IMR-90 (cell line): ENCODE measurements around the gene JAGN1. TPM values are rescaled to one million over a fixed set of nuclear protein-coding genes. Genes with fewer than 3 reads are reported as not detected.

Experiments used
- ATAC-seq: fragments of 200-7000 bp; cut with Tn5 transposase; 2 replicates; pipeline ENCODE4 v1.9.1; 2020; ENCODE audit warnings: low read depth, mild to moderate bottlenecking, moderate library complexity
- BruUV-seq: library from RNA; stranded (reverse); fragments of 400-500 nt; replicated peaks from 2 replicates; lab custom pipeline; 2021; lab: Mats Ljungman, UMichigan
- CTCF ChIA-PET: fragments of 300-600 bp; formaldehyde crosslinking; extraction: SDS; loops from one replicate; lab custom pipeline; 2021; ENCODE audit warnings: antibody characterized with exemption; lab: Yijun Ruan, JAX
- POLR2A ChIA-PET: fragments of 300-600 bp; sonication (Branson Sonifier 250); formaldehyde crosslinking; loops from one replicate; lab custom pipeline; 2022; ENCODE audit warnings: antibody characterized with exemption; ENCODE audit not compliant: unreplicated experiment; lab: Charles Lee
- DNase-seq: peaks from one replicate; pipeline ENCODE4 v3.0.0; 2013
- H2AFZ ChIP-seq: replicated peaks from 2 replicates; pipeline ENCODE3; 2013; ENCODE audit warnings: low read length, mild to moderate bottlenecking; ENCODE audit not compliant: poor library complexity
- H2AK5ac ChIP-seq: 2 replicates; pipeline ENCODE4 v1.6.1; 2013; ENCODE audit warnings: low read depth, low read length, inconsistent platforms
- H2AK9ac ChIP-seq: replicated peaks from 2 replicates; pipeline ENCODE3; 2013; ENCODE audit warnings: mild to moderate bottlenecking, low read depth, low read length, moderate library complexity; ENCODE audit not compliant: poor library complexity
- H2BK120ac ChIP-seq: 2 replicates; pipeline ENCODE4 v1.6.1; 2013; ENCODE audit warnings: low read depth, low read length, inconsistent platforms
- H2BK15ac ChIP-seq: 3 replicates; pipeline ENCODE4 v1.6.1; 2013; ENCODE audit warnings: low read depth, low read length, inconsistent platforms
- H2BK20ac ChIP-seq: 2 replicates; pipeline ENCODE4 v1.6.1; 2013; ENCODE audit warnings: low read depth, mild to moderate bottlenecking, inconsistent platforms, low read length, moderate library complexity
- H2BK5ac ChIP-seq: 2 replicates; pipeline ENCODE4 v1.6.1; 2013; ENCODE audit warnings: mild to moderate bottlenecking, low read depth, low read length, inconsistent platforms; ENCODE audit not compliant: poor library complexity, severe bottlenecking
- H3K14ac ChIP-seq: replicated peaks from 2 replicates; pipeline ENCODE4 v1.6.1; 2013; ENCODE audit warnings: low read depth, low read length, inconsistent platforms
- H3K18ac ChIP-seq: 2 replicates; pipeline ENCODE4 v1.6.1; 2013; ENCODE audit warnings: low read depth, low read length, control low read depth
- H3K23ac ChIP-seq: 2 replicates; pipeline ENCODE4 v1.6.1; 2013; ENCODE audit warnings: low read depth, low read length, inconsistent platforms
- H3K27ac ChIP-seq: 2 replicates; pipeline ENCODE4 v1.5.1; 2013; ENCODE audit warnings: mild to moderate bottlenecking, control low read depth, low read length; ENCODE audit not compliant: insufficient read depth
- H3K27me3 ChIP-seq: 2 replicates; pipeline ENCODE4 v1.6.1; 2013; ENCODE audit warnings: low read length; ENCODE audit not compliant: control insufficient read depth, insufficient read depth
- H3K36me3 ChIP-seq: 2 replicates; pipeline ENCODE4 v1.6.1; 2013; ENCODE audit warnings: low read length, mixed read lengths; ENCODE audit not compliant: control insufficient read depth, insufficient read depth
- H3K4ac ChIP-seq: 2 replicates; pipeline ENCODE4 v1.6.1; 2013; ENCODE audit warnings: low read depth, low read length, inconsistent platforms
- H3K4me1 ChIP-seq: 2 replicates; pipeline ENCODE4 v1.6.1; 2013; ENCODE audit warnings: low read length, mixed read lengths; ENCODE audit not compliant: control insufficient read depth, insufficient read depth
- H3K4me2 ChIP-seq: 2 replicates; pipeline ENCODE4 v1.6.1; 2013; ENCODE audit warnings: low read depth, mild to moderate bottlenecking, control low read depth, low read length, moderate library complexity
- H3K4me3 ChIP-seq: 2 replicates; pipeline ENCODE4 v1.5.1; 2013; ENCODE audit warnings: low read depth, mild to moderate bottlenecking, control low read depth, low read length, moderate library complexity; ENCODE audit not compliant: insufficient read depth
- H3K56ac ChIP-seq: 2 replicates; pipeline ENCODE4 v1.6.1; 2013; ENCODE audit warnings: low read length, inconsistent platforms; ENCODE audit not compliant: insufficient read depth; ENCODE audit errors: extremely low read depth
- H3K79me1 ChIP-seq, 2 experiments: 2 replicates each; pipeline ENCODE4 v1.6.1; 2013; ENCODE audit warnings: low read length in 2 of 2, inconsistent platforms in 1 of 2, low read depth in 1 of 2
- H3K9ac ChIP-seq: 2 replicates; pipeline ENCODE4 v1.6.1; 2013; ENCODE audit warnings: low read depth, low read length, control low read depth
- H3K9me1 ChIP-seq: 2 replicates; pipeline ENCODE4 v1.6.1; 2013; ENCODE audit warnings: low read length, inconsistent platforms; ENCODE audit not compliant: insufficient read depth
- H3K9me3 ChIP-seq: 2 replicates; pipeline ENCODE4 v1.6.1; 2013; ENCODE audit warnings: low read length; ENCODE audit not compliant: control insufficient read depth, insufficient read depth
- H4K20me1 ChIP-seq: 2 replicates; pipeline ENCODE4 v1.6.1; 2013; ENCODE audit warnings: low read length, inconsistent platforms; ENCODE audit not compliant: insufficient read depth
- H4K5ac ChIP-seq: 2 replicates; pipeline ENCODE4 v1.6.1; 2013; ENCODE audit warnings: mild to moderate bottlenecking, low read depth, low read length, control low read depth
- H4K8ac ChIP-seq, 2 experiments: 2 replicates each; pipeline ENCODE4 v1.6.1; 2013; ENCODE audit warnings: low read depth in 2 of 2, low read length in 2 of 2, control low read depth in 1 of 2, inconsistent platforms in 1 of 2
- H4K91ac ChIP-seq: 2 replicates; pipeline ENCODE4 v1.6.1; 2013; ENCODE audit warnings: low read depth, low read length, inconsistent platforms; ENCODE audit not compliant: insufficient read depth
- MAFK ChIP-seq: IDR thresholded peaks from 2 replicates; pipeline ENCODE4 v1.6.1; 2012; ENCODE audit warnings: low read depth, low read length, improper control_type of control experiment
- MXI1 ChIP-seq: IDR thresholded peaks from 2 replicates; pipeline ENCODE4 v1.6.1; 2012; ENCODE audit warnings: low read depth, mild to moderate bottlenecking, low read length, moderate library complexity, borderline replicate concordance
- WGBS, 2 experiments: methylation state at CpG; one replicate each; pipeline versions ENCODE4 v1.1.5 to v1.1.7; 2013; ENCODE audit warnings: missing lambda C conversion rate in 2 of 2; ENCODE audit not compliant: insufficient read length in 1 of 2; ENCODE audit errors: extremely low coverage in 2 of 2; 5-methylcytosine and 5-hydroxymethylcytosine counted together
- dilution Hi-C: fragments of 300-500 bp; cut with HindIII; formaldehyde crosslinking; loops from one replicate; pipeline ENCODE4 v1.14.3; 2018; ENCODE audit warnings: low sequenced_read_pairs; ENCODE audit not compliant: unreplicated experiment
- in situ Hi-C: fragments of 300-500 bp; cut with MboI; formaldehyde crosslinking; loops from 3 replicates; pipeline ENCODE4 v1.14.3; 2019; ENCODE audit warnings: low sequenced_read_pairs, inconsistent platforms, mixed read lengths
- intact Hi-C: fragments of 100-400 bp; cut with micrococcal nuclease; formaldehyde crosslinking; loops from 2 replicates; pipeline ENCODE4 v1.10.0; 2022
- polyA plus RNA-seq, 3 experiments: library from polyadenylated mRNA; depleted of rRNA; stranded (reverse); fragments of >200 nt; gene quantifications; 2 replicates each; pipeline ENCODE4 v1.2.3, GENCODE V29; 2012; ENCODE audit warnings: low replicate concordance in 1 of 3
- total RNA-seq: library from RNA; depleted of rRNA; stranded (reverse); fragments of >200 nt; gene quantifications from 2 replicates; pipeline ENCODE4 v1.2.3, GENCODE V29; 2012

JAGN1 gene
- total and polyA plus RNA-seq, 2 of the 4 experiments (the other 2 are of a cell fraction), result 32.7 to 39.3 TPM

GRCh38 chr3:9916734-9917680 is 26.6 kb downstream of the JAGN1 start, which contains the start of gene IL17RC:
TSS of gene IL17RC (plus strand) at chr3:9917098. CDS start at chr3:9917316, 218 bp downstream.
- H4K8ac ChIP-seq, result peak within 1 kb of the TSS; percentile 73 to 98
- CTCF ChIA-PET, result interaction anchor here (0.6 kb wide), 1 partner anchor 335 kb away, joined by 6 read pairs; no protein-coding TSS in a partner anchor
- peak within 1 kb of the TSS; percentile 93 for H2BK120ac ChIP-seq
- H4K5ac ChIP-seq, result peak within 1 kb of the TSS; percentile 94
- H3K27me3 ChIP-seq, result no peaks in the 10 kb centered on the region
- H3K4me3 ChIP-seq, result peak within 1 kb of the TSS; percentile 49
- H2BK5ac ChIP-seq, result peak within 1 kb of the TSS; percentile 84
- TF ChIP-seq MXI1 (0 out of 2 replicates have a peak, but pooled peaks have one; percentile 32), MAFK (no peak)
- peak within 1 kb of the TSS; percentile 96 for H2AK9ac ChIP-seq
- peak within 1 kb of the TSS; percentile 96; the same call in 1 of the 2 replicates for H2AK5ac ChIP-seq
- peak within 1 kb of the TSS; percentile 56 for H4K91ac ChIP-seq
- H4K20me1 ChIP-seq, result no peaks in the 10 kb centered on the region
- peak within 1 kb of the TSS; percentile 82 for H3K18ac ChIP-seq
- 19% methylated on average over 3 of the region's 19 CpGs; no CpG with 5 or more reads in 1 of the 2 experiments for WGBS, 2 experiments
- H3K4me2 ChIP-seq, result peak within 1 kb of the TSS; percentile 94
- H3K56ac ChIP-seq, result peak within 1 kb of the TSS; percentile 48; the same call in 1 of the 2 replicates
- peaks cover 2% of the 10 kb centered on the region; the same call in 1 of the 2 replicates for H3K36me3 ChIP-seq
- H3K23ac ChIP-seq, result peak within 1 kb of the TSS; percentile 96
- peaks cover 11% of the 10 kb centered on the region for H3K9me1 ChIP-seq
- H2AFZ ChIP-seq, result peak within 1 kb of the TSS; percentile 99
- BruUV-seq, result TSS peak; percentile 68
- no peaks in the 10 kb centered on the region for H3K9me3 ChIP-seq
- peak within 1 kb of the TSS; percentile 79 for H3K9ac ChIP-seq
- dilution Hi-C loops (no loop called here), in situ Hi-C loops (no loop called here), intact Hi-C loops (loop anchor here (5.0 kb wide), 1 partner anchor 200 kb away; no protein-coding TSS in a partner anchor)
- H3K27ac ChIP-seq, result peak within 1 kb of the TSS; percentile 89
- peaks cover 7 to 38% of the 10 kb centered on the region in 2 experiments; a peak in 3 of 4 replicates for H3K79me1 ChIP-seq
- H2BK20ac ChIP-seq, result peak within 1 kb of the TSS; percentile 61
- H3K4me1 ChIP-seq, result peaks cover 32% of the 10 kb centered on the region
- DNase-seq (peak; percentile 84), ATAC-seq (peak; percentile 84)
- peak within 1 kb of the TSS; percentile 96 for H3K4ac ChIP-seq
- POLR2A ChIA-PET, result no interaction called here
- peak within 1 kb of the TSS; percentile 70; the same call in 2 of the 3 replicates for H2BK15ac ChIP-seq
- H3K14ac ChIP-seq, result peak within 1 kb of the TSS; percentile 95
